GM21717 (cell line): ENCODE results near the gene ARAP2.

Experiments used
- ATAC-seq: cut with Tn5 transposase; IDR thresholded peaks from one replicate; pipeline ENCODE4 v1.9.1; 2021; ENCODE audit warnings: mild to moderate bottlenecking, moderate library complexity; ENCODE audit not compliant: unreplicated experiment

Gene ARAP2

GRCh38 chr4:36260731-36261130, 16.4 kb upstream of the ARAP2 start:
- no peak for ATAC-seq

- ATAC-seq = peak; percentile 76
These were observed 12.1 kb upstream of the ARAP2 start for GRCh38 chr4:36256398-36256891.

GRCh38 chr4:36255577-36255976, 11.3 kb upstream of the ARAP2 start:
- ATAC-seq = peak; percentile 82

GRCh38 chr4:36254371-36254770, 10.1 kb upstream of the ARAP2 start:
- ATAC-seq = no peak

GRCh38 chr4:36251983-36252382, 7.7 kb upstream of the ARAP2 start:
- ATAC-seq = no peak

GRCh38 chr4:36249610-36250009, 5.3 kb upstream of the ARAP2 start:
- no peak for ATAC-seq

GRCh38 chr4:36243355-36244256, 708 bp downstream of the ARAP2 start:
- ATAC-seq = peak; percentile 30

GRCh38 chr4:36242629-36243354, 1.5 kb downstream of the ARAP2 start:
- ATAC-seq = no peak

GRCh38 chr4:36241771-36242170, 2.5 kb downstream of the ARAP2 start:
- peak; percentile 46 for ATAC-seq

GRCh38 chr4:36237366-36238313, 6.7 kb downstream of the ARAP2 start:
- no peak for ATAC-seq

GRCh38 chr4:36236159-36236558, 8.2 kb downstream of the ARAP2 start:
- no peak for ATAC-seq

GRCh38 chr4:36235306-36235705, 9.0 kb downstream of the ARAP2 start:
- no peak for ATAC-seq

- ATAC-seq = no peak
These were observed 10.6 kb downstream of the ARAP2 start for GRCh38 chr4:36233567-36234266.

GRCh38 chr4:36230534-36230933, 13.8 kb downstream of the ARAP2 start:
- ATAC-seq = no peak

- ATAC-seq = no peak
These were observed 16.4 kb downstream of the ARAP2 start for GRCh38 chr4:36227913-36228312.

- no peak for ATAC-seq
These were observed 17.7 kb downstream of the ARAP2 start for GRCh38 chr4:36226430-36227227.

GRCh38 chr4:36224972-36225903, 19.1 kb downstream of the ARAP2 start:
- no peak for ATAC-seq

- ATAC-seq = no peak
These were observed 21.6 kb downstream of the ARAP2 start for GRCh38 chr4:36222702-36223101.
